Osteoblast (primary cell): Measurements from ENCODE around the gene PKN3. TPM values are rescaled to one million over a fixed set of nuclear protein-coding genes. Genes with fewer than 3 reads are reported as not detected.

ENCODE experiments used
- DNase-seq: peaks from one replicate; pipeline ENCODE4 v3.0.0; 2011; ENCODE audit warnings: low spot score, mixed read lengths; ENCODE audit not compliant: insufficient read length; ENCODE audit errors: missing footprints
- H2AFZ ChIP-seq: 2 replicates; pipeline ENCODE4 v1.6.0; 2011; ENCODE audit warnings: mild to moderate bottlenecking, low read length
- H3K27ac ChIP-seq: 2 replicates; pipeline ENCODE4 v1.5.1; 2011; ENCODE audit warnings: mild to moderate bottlenecking, low read depth, low read length, moderate library complexity
- H3K27me3 ChIP-seq: 2 replicates; pipeline ENCODE4 v1.6.0; 2012; ENCODE audit warnings: mild to moderate bottlenecking, control low read depth, inconsistent platforms, low read length, moderate library complexity; ENCODE audit not compliant: insufficient read depth
- H3K36me3 ChIP-seq: 2 replicates; pipeline ENCODE4 v1.5.1; 2011; ENCODE audit warnings: mild to moderate bottlenecking, low read length, control low read depth, moderate library complexity; ENCODE audit not compliant: insufficient read depth
- H3K4me1 ChIP-seq: 2 replicates; pipeline ENCODE4 v1.5.1; 2011; ENCODE audit warnings: mild to moderate bottlenecking, low read length, control low read depth, moderate library complexity; ENCODE audit not compliant: insufficient read depth
- H3K4me2 ChIP-seq: 2 replicates; pipeline ENCODE4 v1.6.0; 2011; ENCODE audit warnings: mild to moderate bottlenecking, low read length; ENCODE audit not compliant: insufficient read depth
- H3K4me3 ChIP-seq: fragments of 200-600 bp; sonication (generic); 3 replicates; pipeline ENCODE4 v1.5.1; 2012; ENCODE audit warnings: mild to moderate bottlenecking, low read length, inconsistent platforms; ENCODE audit not compliant: insufficient read depth
- H3K79me2 ChIP-seq: 2 replicates; pipeline ENCODE4 v1.6.0; 2012; ENCODE audit warnings: mild to moderate bottlenecking, low read length, control low read depth, inconsistent platforms; ENCODE audit not compliant: insufficient read depth
- H3K9me3 ChIP-seq: 2 replicates; pipeline ENCODE4 v1.5.1; 2011; ENCODE audit warnings: low read depth, low read length, control low read depth
- H4K20me1 ChIP-seq: 2 replicates; pipeline ENCODE4 v1.6.0; 2012; ENCODE audit warnings: mild to moderate bottlenecking, low read length, control low read depth; ENCODE audit not compliant: insufficient read depth
- total RNA-seq: library from RNA; depleted of rRNA; stranded (reverse); fragments of >200 nt; gene quantifications from 2 replicates; pipeline ENCODE4 v1.2.3, GENCODE V29; 2012
- TF ChIP-seq, protein P1 (sequence below): IDR thresholded peaks from 2 replicates; pipeline ENCODE4 v1.5.1; 2011; ENCODE audit warnings: mild to moderate bottlenecking, low read depth, low read length, moderate library complexity; ENCODE audit errors: extremely low read depth

Gene PKN3
- total RNA-seq, 1 donor, result 4.3 TPM

DNA sequence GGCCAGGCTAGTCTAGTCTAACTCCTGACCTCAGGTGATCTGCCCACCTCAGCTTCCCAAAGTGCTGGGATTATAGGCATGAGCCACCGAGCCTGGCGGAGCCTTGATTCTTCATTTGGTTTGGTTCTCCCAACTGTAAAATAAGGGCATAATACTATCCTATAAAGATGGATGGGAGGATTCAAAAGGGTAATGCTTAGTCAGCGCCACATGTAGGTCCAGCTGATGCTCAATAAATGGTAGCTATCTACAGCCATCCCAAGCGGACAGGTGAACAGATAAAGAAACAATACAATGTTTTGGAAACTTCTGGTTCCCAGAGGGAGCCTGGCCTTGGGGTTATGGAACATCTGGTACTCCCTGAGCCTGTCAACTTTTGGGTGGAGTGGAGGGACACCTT is 26.9 kb upstream of the PKN3 start:
- no peaks in the 10 kb centered on the region for H4K20me1 ChIP-seq
- H3K27ac ChIP-seq, result no peak overlapping the region
- H3K4me1 ChIP-seq, result no peaks in the 10 kb centered on the region
- H3K27me3 ChIP-seq, result no peaks in the 10 kb centered on the region
- H2AFZ ChIP-seq, result no peak overlapping the region
- H3K4me3 ChIP-seq, result no peak overlapping the region
- DNase-seq, result no peak
- no peaks in the 10 kb centered on the region for H3K9me3 ChIP-seq
- no peaks in the 10 kb centered on the region for H3K36me3 ChIP-seq
- no peak overlapping the region for H3K4me2 ChIP-seq
- TF ChIP-seq, protein P1, sequence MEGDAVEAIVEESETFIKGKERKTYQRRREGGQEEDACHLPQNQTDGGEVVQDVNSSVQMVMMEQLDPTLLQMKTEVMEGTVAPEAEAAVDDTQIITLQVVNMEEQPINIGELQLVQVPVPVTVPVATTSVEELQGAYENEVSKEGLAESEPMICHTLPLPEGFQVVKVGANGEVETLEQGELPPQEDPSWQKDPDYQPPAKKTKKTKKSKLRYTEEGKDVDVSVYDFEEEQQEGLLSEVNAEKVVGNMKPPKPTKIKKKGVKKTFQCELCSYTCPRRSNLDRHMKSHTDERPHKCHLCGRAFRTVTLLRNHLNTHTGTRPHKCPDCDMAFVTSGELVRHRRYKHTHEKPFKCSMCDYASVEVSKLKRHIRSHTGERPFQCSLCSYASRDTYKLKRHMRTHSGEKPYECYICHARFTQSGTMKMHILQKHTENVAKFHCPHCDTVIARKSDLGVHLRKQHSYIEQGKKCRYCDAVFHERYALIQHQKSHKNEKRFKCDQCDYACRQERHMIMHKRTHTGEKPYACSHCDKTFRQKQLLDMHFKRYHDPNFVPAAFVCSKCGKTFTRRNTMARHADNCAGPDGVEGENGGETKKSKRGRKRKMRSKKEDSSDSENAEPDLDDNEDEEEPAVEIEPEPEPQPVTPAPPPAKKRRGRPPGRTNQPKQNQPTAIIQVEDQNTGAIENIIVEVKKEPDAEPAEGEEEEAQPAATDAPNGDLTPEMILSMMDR, result no peak
- no peaks in the 10 kb centered on the region for H3K79me2 ChIP-seq

- TF ChIP-seq, protein P1, result no peak
- DNase-seq, result no peak
- H3K27me3 ChIP-seq, result no peaks in the 10 kb centered on the region
- H3K79me2 ChIP-seq, result no peaks in the 10 kb centered on the region
- no peaks in the 10 kb centered on the region for H3K4me1 ChIP-seq
- no peak overlapping the region for H3K4me2 ChIP-seq
- H3K36me3 ChIP-seq, result no peaks in the 10 kb centered on the region
- no peak overlapping the region for H2AFZ ChIP-seq
- no peaks in the 10 kb centered on the region for H4K20me1 ChIP-seq
- no peak overlapping the region for H3K27ac ChIP-seq
- no peaks in the 10 kb centered on the region for H3K9me3 ChIP-seq
- no peak overlapping the region for H3K4me3 ChIP-seq
Measured at GRCh38 chr9:128677794-128678193, 24.5 kb upstream of the PKN3 start.

GRCh38 chr9:128683340-128684064 is 18.8 kb upstream of the PKN3 start:
- Histone ChIP-seq H2AFZ (peak overlapping the region; percentile 89), H3K36me3 (no peaks in the 10 kb centered on the region), H4K20me1 (no peaks in the 10 kb centered on the region), H3K79me2 (peaks cover 18% of the 10 kb centered on the region), H3K4me1 (peaks cover 12% of the 10 kb centered on the region), H3K27ac (peak overlapping the region; percentile 84), H3K27me3 (no peaks in the 10 kb centered on the region), H3K4me2 (peak overlapping the region; percentile 98), H3K4me3 (peak overlapping the region; percentile 85), H3K9me3 (no peaks in the 10 kb centered on the region)
- TF ChIP-seq, protein P1, result no peak
- DNase-seq, result peak; percentile 71

- peak overlapping the region; percentile 89 for H2AFZ ChIP-seq
- H3K4me3 ChIP-seq, result peak overlapping the region; percentile 85
- peak overlapping the region; percentile 84 for H3K27ac ChIP-seq
- peak overlapping the region; percentile 98 for H3K4me2 ChIP-seq
- no peak for DNase-seq
- H3K4me1 ChIP-seq, result peaks cover 12% of the 10 kb centered on the region
- H3K36me3 ChIP-seq, result no peaks in the 10 kb centered on the region
- no peaks in the 10 kb centered on the region for H3K27me3 ChIP-seq
- no peaks in the 10 kb centered on the region for H4K20me1 ChIP-seq
- TF ChIP-seq, protein P1, result no peak
- no peaks in the 10 kb centered on the region for H3K9me3 ChIP-seq
- H3K79me2 ChIP-seq, result peaks cover 18% of the 10 kb centered on the region
Measured at GRCh38 chr9:128684065-128684324, 18.3 kb upstream of the PKN3 start.
